ENCODE data around the gene SMYD1. TPM values are rescaled to one million over a fixed set of nuclear protein-coding genes. Genes with fewer than 3 reads are reported as not detected.
A peak's percentile ranks its signal among the peaks of the same experiment; 100 is the strongest.

Gene SMYD1
- total and polyA plus RNA-seq, 5 donors, result 96.1 to 198 (median 150) TPM

DNA sequence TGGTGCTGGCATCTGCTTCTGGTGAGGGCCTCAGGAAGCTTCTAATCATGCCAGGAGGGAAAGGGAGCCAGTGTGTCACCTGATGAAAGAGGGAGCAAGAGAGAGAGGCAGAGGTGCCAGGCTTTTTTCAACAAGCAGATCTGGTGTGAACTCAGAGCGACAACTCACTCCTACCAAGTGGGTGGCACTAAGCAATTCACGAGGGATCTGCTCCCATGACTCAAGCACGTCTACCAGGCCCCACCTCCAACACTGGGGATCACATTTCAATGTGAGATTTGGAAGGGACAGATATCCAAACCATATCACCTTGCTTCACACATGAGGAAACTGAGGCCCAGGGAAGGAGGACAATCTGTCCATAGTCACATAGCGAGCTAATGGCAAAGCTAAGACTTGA, 41.2 kb downstream of the SMYD1 start:
- intact Hi-C loops (cut with DNase I), result loop anchor here in 1 of 4 donors (2.0 kb wide), 1 partner anchor 22 kb away; no protein-coding TSS in a partner anchor
- DNase-seq (no peak), ATAC-seq (peak; percentile 20 to 55)
- Histone ChIP-seq H3K27ac (ENCODE audit: low read length) (no peak overlapping the region), H3K27me3 (ENCODE audit: control insufficient read depth, insufficient read depth) (no peaks in the 10 kb centered on the region), H3K9me3 (ENCODE audit: control insufficient read depth, low read length) (no peaks in the 10 kb centered on the region), H3K4me1 (ENCODE audit: control insufficient read depth, insufficient read depth, low read length) (no peaks in the 10 kb centered on the region), H3K4me3 (ENCODE audit: low read length) (no peak overlapping the region)
- 56% methylated on average over 4 of the region's 4 CpGs for WGBS

DNA sequence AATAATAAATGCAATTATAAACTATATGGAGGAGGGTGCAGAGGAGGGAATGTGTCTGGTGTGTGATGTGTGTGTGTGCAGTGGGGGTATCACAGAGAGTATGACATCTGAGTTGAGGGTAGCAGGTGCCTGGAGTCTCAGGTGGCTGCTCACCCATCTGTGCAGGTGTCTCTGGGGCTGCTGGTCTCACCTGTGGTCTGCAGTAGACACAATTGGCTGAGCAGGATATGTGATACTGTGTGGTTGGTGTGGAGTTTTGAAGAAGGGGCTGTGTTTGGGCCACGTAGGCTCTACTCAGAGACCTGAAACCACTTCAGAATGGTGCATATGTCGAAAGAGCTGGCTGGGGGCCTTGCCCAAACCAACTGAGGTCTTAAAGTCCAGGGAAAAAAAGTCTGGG, 43.2 kb downstream of the SMYD1 start:
- H3K27ac ChIP-seq (ENCODE audit: low read length), result no peak overlapping the region
- intact Hi-C loops (cut with DNase I), result no loop called here
- H3K4me1 ChIP-seq (ENCODE audit: control insufficient read depth, insufficient read depth, low read length), result no peaks in the 10 kb centered on the region
- ATAC-seq (no peak), DNase-seq (no peak)
- no peaks in the 10 kb centered on the region for H3K27me3 ChIP-seq (ENCODE audit: control insufficient read depth, insufficient read depth)
- no peak overlapping the region for H3K4me3 ChIP-seq (ENCODE audit: low read length)
- 73% methylated on average over 2 of the region's 2 CpGs for WGBS
- H3K9me3 ChIP-seq (ENCODE audit: control insufficient read depth, low read length), result no peaks in the 10 kb centered on the region

DNA sequence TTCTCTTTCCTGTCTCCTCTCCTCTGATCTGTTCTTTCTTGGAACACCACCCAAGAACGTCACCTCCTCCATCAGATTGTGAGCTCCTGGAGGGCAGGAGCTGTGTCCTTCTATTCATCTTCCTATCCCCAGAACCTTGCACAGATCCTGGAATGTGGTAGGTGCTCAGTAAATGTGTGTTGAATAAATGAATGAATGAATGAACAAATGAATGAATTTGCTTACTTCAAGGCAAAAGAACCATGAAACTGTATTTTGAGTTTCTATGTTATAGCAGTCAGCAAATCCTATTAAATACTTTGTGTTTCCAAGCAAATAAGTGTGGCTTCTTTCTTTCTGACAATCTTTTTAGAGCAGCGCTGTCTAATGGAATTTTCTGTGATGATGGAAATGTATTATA, 45.4 kb downstream of the SMYD1 start:
- no peak overlapping the region for H3K27ac ChIP-seq (ENCODE audit: low read length)
- no peaks in the 10 kb centered on the region for H3K4me1 ChIP-seq (ENCODE audit: control insufficient read depth, insufficient read depth, low read length)
- intact Hi-C loops (cut with DNase I), result no loop called here
- H3K27me3 ChIP-seq (ENCODE audit: control insufficient read depth, insufficient read depth), result no peaks in the 10 kb centered on the region
- no peaks in the 10 kb centered on the region for H3K9me3 ChIP-seq (ENCODE audit: control insufficient read depth, low read length)
- ATAC-seq, result no peak
- 84% methylated on average over 2 of the region's 2 CpGs for WGBS
- no peak for DNase-seq
- H3K4me3 ChIP-seq (ENCODE audit: low read length), result no peak overlapping the region

DNA sequence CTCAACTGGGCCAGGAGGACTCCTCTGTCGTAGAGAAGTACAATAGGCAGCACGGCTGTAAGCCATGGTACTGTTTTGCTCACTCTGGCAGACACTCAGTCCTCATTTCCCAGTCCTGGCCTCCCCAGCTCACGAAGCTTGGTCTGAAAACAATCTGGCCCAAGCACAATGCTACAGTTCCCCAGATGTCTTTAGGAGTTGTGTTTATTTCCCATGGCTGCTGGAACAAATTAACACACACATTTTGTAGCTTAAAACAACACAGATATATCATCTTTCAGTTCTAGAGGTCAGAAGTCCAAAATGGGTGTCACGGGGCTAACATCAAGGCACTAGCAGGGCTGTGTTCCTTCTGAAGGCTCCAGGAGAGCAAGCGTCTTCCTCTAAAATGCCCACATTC, 47.3 kb downstream of the SMYD1 start:
- Histone ChIP-seq H3K4me1 (ENCODE audit: control insufficient read depth, insufficient read depth, low read length) (no peaks in the 10 kb centered on the region), H3K27ac (ENCODE audit: low read length) (no peak overlapping the region), H3K4me3 (ENCODE audit: low read length) (no peak overlapping the region), H3K27me3 (ENCODE audit: control insufficient read depth, insufficient read depth) (no peaks in the 10 kb centered on the region), H3K9me3 (ENCODE audit: control insufficient read depth, low read length) (no peaks in the 10 kb centered on the region)
- intact Hi-C loops (cut with DNase I), result no loop called here
- WGBS, result 25% methylated on average over 5 of the region's 5 CpGs
- no peak for DNase-seq
- peak in 1 of 2 donors; percentile 63 for ATAC-seq

DNA sequence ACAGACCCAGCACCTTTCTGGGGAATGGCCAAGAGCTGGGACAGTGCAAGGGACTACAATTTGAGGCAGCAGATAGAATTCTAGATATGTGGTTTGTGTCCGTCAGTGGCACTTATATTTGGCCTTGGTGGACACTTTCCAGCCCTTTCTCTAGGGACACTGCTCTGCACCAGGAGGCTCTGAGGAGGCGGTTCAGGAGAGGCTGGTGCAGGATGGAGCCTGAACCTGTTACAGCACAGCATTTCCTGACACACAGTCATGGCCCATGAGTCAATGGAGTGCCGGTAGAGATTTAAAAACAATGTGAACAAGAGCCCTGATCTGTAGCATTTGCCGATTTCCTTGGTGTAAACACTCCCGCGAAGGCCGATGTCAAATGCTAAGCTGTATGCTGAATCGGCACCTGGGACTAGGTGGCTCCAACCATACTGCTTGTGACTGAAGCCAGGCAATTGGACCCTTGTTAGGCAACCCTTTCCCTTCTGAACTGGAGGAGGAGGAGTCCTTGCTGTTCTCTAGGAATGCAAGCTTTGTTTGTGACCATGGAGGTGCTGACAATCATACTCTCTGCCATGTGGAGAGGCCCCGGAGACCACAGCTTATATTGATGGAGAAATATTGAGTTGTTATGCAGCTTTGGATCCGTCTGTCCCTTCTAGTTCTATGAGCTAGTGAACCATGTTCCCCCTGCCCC, 48.3 kb downstream of the SMYD1 start:
- ATAC-seq (no peak), DNase-seq (no peak)
- Histone ChIP-seq H3K9me3 (ENCODE audit: control insufficient read depth, low read length) (no peaks in the 10 kb centered on the region), H3K4me3 (ENCODE audit: low read length) (no peak overlapping the region), H3K4me1 (ENCODE audit: control insufficient read depth, insufficient read depth, low read length) (no peaks in the 10 kb centered on the region), H3K27me3 (ENCODE audit: control insufficient read depth, insufficient read depth) (no peaks in the 10 kb centered on the region), H3K27ac (ENCODE audit: low read length) (no peak overlapping the region)
- 89% methylated on average over 10 of the region's 10 CpGs for WGBS
- intact Hi-C loops (cut with DNase I), result no loop called here

DNA sequence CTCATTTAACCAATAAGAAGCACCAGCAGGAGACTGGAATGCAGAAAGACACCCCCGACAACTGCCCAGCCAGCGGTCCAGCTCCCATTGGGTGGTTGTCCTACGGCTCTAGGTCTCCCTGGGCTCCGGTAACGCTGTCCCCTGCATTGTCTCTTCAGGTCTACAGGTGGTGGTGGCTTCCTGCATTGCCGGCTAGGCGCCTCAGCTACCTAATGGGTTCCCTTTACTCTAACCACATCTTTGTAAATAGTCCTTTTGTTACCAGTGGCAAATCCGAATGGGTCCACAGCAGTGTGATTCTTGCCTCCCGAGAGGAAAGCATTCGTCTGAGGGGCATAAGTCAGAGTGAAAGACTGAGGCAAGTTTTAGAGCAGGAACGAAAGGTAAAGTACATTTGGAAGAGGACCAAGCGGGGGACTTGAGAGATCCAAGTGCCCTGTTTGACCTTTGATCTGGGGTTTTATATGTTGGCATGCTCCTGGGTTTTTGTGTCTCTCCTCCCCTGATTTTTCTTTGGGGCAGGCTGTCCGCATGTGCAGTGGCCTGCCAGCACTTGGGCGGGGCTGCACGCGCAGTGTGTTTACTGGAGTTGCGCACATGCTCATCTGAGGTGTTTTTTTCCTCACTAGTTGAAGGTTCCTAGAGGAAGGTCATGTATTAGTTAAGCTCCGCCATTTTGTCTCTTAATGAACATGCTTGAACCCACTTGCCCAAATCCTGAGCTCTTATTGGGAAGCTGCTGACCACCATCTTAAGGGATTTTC, 49.2 kb downstream of the SMYD1 start:
- ATAC-seq (no peak), DNase-seq (no peak)
- H3K9me3 ChIP-seq (ENCODE audit: control insufficient read depth, low read length), result no peaks in the 10 kb centered on the region
- H3K27ac ChIP-seq (ENCODE audit: low read length), result no peak overlapping the region
- WGBS, result 92% methylated on average over 18 of the region's 18 CpGs
- no peak overlapping the region for H3K4me3 ChIP-seq (ENCODE audit: low read length)
- H3K4me1 ChIP-seq (ENCODE audit: control insufficient read depth, insufficient read depth, low read length), result no peaks in the 10 kb centered on the region
- intact Hi-C loops (cut with DNase I), result no loop called here
- no peaks in the 10 kb centered on the region for H3K27me3 ChIP-seq (ENCODE audit: control insufficient read depth, insufficient read depth)

DNA sequence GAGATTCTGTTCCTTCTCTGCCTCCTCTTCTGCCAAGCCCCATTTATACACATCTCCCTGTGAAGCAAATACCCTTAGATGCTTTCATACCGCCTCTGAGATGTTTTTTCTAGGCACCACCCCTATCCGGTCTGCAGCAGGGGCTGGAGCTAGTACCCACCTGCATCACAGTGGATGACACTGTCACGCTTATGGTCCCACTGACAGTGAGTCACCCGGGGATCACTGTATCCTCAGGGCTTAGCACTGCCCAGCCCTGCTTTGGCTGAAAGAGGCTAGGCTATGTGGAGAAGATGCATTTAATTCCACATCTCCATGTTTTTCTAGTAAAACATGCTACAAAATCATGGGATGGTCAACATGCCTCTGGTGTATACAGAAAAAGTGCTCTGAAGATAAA, 50.3 kb downstream of the SMYD1 start:
- no peaks in the 10 kb centered on the region for H3K4me1 ChIP-seq (ENCODE audit: control insufficient read depth, insufficient read depth, low read length)
- ATAC-seq, result peak in 1 of 2 donors; percentile 38
- no peak overlapping the region for H3K27ac ChIP-seq (ENCODE audit: low read length)
- no peak overlapping the region for H3K4me3 ChIP-seq (ENCODE audit: low read length)
- no peaks in the 10 kb centered on the region for H3K9me3 ChIP-seq (ENCODE audit: control insufficient read depth, low read length)
- no peaks in the 10 kb centered on the region for H3K27me3 ChIP-seq (ENCODE audit: control insufficient read depth, insufficient read depth)
- 83% methylated on average over 4 of the region's 4 CpGs for WGBS
- DNase-seq, result no peak
- intact Hi-C loops (cut with DNase I), result no loop called here

DNA sequence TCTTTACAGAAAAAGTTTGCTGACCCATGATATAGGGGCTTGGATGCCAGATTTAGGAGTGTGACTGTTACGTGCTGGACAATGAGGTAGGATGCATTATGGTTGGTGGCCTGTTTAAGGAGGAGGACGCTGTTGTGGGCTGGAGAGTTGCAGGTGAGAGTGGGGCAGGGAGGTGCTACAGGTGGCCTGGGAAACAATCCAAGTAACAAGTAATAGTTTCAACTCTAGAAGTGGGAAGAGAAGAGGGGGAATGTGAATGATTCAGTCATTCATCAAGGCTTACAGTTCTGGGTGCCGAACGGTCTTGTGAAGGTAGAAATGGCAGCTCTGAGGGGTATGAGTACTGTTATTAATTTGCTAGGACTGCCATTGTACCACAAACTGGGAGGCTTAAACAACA, 54.1 kb downstream of the SMYD1 start:
- no peak overlapping the region for H3K4me3 ChIP-seq (ENCODE audit: low read length)
- no peaks in the 10 kb centered on the region for H3K27me3 ChIP-seq (ENCODE audit: control insufficient read depth, insufficient read depth)
- ATAC-seq (no peak), DNase-seq (no peak)
- H3K27ac ChIP-seq (ENCODE audit: low read length), result no peak overlapping the region
- H3K9me3 ChIP-seq (ENCODE audit: control insufficient read depth, low read length), result no peaks in the 10 kb centered on the region
- intact Hi-C loops (cut with DNase I), result no loop called here
- no peaks in the 10 kb centered on the region for H3K4me1 ChIP-seq (ENCODE audit: control insufficient read depth, insufficient read depth, low read length)
- WGBS, result 92% methylated on average over 4 of the region's 4 CpGs

DNA sequence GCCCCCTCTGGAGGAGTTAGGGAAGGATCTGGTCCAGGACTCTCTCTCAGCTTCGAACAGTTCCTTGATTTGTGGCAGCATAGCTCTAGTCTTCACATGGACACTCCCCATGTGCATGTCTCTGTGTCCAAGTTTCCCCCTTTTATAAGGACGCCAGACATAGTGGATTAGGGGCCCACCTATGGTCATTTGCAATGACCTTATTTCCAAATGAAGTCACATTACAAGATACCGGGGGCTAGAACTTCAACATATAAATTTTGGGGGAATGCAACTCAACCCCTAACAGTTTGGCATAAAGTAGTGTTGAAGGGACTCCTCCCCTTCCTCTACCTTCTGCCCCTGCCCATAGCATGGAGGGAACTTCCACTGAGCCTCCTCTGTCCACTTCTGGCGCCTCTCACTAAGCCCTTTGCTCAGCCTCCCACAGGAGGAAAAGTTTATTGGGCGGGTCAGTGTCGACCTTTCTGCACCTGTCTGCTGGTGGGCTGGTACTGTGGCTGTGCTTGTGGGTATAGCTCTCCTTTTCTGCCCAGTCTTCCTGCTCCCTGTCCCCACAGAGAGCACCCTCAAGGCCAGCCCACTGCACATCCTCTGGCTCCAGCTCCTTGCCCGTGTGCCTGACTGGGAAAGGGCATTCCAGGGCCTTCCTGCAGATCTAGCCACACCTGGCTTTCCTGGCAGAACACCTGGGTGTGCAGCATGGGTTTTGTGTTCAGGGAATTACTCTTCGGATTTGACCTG, 54.7 kb downstream of the SMYD1 start:
- Histone ChIP-seq H3K27ac (ENCODE audit: low read length) (no peak overlapping the region), H3K4me3 (ENCODE audit: low read length) (no peak overlapping the region), H3K4me1 (ENCODE audit: control insufficient read depth, insufficient read depth, low read length) (no peaks in the 10 kb centered on the region), H3K9me3 (ENCODE audit: control insufficient read depth, low read length) (no peaks in the 10 kb centered on the region), H3K27me3 (ENCODE audit: control insufficient read depth, insufficient read depth) (no peaks in the 10 kb centered on the region)
- WGBS, result 78% methylated on average over 8 of the region's 8 CpGs
- ATAC-seq (peak in 1 of 2 donors; percentile 10), DNase-seq (no peak)
- intact Hi-C loops (cut with DNase I), result no loop called here

DNA sequence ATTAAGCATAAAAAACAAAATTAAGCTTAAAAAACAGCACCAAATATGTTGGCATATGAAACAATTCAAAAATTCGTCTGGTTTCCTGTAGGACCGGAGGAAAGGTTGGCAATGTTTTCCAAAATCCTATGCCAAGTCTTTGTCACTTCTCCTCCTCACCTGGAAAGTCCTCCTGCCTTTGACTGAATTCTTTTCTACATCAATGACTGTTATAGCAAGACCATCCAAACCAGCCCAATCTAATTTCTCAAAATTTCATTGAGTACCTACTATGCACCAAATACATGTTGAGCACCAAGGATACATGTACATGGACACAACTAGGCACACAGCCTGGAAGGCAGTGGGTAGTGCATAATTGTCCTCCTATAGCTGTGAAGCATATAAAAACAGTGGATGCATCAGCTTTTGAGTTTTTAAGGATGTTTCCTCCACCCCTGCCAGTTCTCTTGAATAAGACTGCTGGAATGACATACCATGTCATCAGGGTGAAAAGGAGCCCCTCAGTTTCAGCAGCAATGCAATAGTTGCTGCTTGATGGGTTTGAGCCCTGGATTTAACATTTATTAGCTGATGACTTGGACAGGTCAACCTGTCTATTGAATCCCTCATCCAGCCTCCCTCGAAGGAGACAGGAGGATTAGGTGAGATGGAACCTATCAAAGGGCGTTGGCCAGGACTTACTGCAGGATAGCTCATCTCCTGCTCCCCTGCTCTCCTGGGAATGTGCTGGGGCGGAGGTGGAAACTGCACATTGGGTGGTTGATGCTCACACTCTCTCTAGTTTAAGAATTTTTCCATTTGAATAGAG, 55.7 kb downstream of the SMYD1 start:
- DNase-seq, result no peak
- Histone ChIP-seq H3K4me3 (ENCODE audit: low read length) (no peak overlapping the region), H3K27ac (ENCODE audit: low read length) (no peak overlapping the region), H3K9me3 (ENCODE audit: control insufficient read depth, low read length) (no peaks in the 10 kb centered on the region), H3K27me3 (ENCODE audit: control insufficient read depth, insufficient read depth) (no peaks in the 10 kb centered on the region), H3K4me1 (ENCODE audit: control insufficient read depth, insufficient read depth, low read length) (no peaks in the 10 kb centered on the region)
- ATAC-seq, result no peak
- WGBS, result 68% methylated on average over 5 of the region's 5 CpGs
- intact Hi-C loops (cut with DNase I), result no loop called here

All from right cardiac atrium (tissue), 5 donors.